Measurements from ENCODE around the gene VDAC2. TPM values are rescaled to one million over a fixed set of nuclear protein-coding genes. Genes with fewer than 3 reads are reported as not detected.

VDAC2 gene
- total RNA-seq, 3 donors from 2014 or later: 265 to 296 (median 284) TPM

- no peaks in the 10 kb centered on the region for H3K9me3 ChIP-seq
- peaks cover 28% of the 10 kb centered on the region for H3K4me1 ChIP-seq (ENCODE audit: low read depth)
- H3K4me3 ChIP-seq: no peak overlapping the region
- intact Hi-C loops (cut with DNase I, micrococcal nuclease): no loop called here
- no peak for DNase-seq
- TF ChIP-seq, protein P1, sequence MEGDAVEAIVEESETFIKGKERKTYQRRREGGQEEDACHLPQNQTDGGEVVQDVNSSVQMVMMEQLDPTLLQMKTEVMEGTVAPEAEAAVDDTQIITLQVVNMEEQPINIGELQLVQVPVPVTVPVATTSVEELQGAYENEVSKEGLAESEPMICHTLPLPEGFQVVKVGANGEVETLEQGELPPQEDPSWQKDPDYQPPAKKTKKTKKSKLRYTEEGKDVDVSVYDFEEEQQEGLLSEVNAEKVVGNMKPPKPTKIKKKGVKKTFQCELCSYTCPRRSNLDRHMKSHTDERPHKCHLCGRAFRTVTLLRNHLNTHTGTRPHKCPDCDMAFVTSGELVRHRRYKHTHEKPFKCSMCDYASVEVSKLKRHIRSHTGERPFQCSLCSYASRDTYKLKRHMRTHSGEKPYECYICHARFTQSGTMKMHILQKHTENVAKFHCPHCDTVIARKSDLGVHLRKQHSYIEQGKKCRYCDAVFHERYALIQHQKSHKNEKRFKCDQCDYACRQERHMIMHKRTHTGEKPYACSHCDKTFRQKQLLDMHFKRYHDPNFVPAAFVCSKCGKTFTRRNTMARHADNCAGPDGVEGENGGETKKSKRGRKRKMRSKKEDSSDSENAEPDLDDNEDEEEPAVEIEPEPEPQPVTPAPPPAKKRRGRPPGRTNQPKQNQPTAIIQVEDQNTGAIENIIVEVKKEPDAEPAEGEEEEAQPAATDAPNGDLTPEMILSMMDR (IDR thresholded peaks at IDR 0.05): no peak
- H3K36me3 ChIP-seq (ENCODE audit: low read depth): no peaks in the 10 kb centered on the region
- no peak for ATAC-seq
These were observed 37.2 kb downstream of the VDAC2 start for GRCh38 chr10:75247797-75248196.

DNA sequence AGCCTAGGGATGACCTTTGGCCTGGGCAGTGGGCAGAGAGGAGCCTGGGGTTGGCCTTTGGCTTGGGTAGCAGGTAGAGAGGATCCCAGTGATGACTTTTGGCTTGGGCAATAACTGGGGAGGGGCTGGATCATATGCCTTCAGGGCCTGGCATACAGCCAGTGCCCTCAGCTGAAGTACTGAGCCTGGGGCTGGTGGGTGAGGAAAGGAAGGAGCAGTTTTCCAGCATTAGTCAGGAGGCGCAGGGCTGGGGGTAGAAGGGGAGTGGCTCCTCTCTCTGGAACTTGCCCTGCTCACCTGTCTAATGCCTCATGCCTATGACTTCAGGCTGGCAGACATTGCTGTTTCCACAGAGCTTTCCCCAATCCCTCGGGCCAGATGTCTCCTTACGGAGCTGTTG lies 40.3 kb downstream of the VDAC2 start:
- TF ChIP-seq, protein P1 (IDR thresholded peaks at IDR 0.05): no peak
- DNase-seq (no peak), ATAC-seq (peak; percentile 55)
- Histone ChIP-seq H3K4me1 (ENCODE audit: low read depth) (peaks cover 1% of the 10 kb centered on the region), H3K4me3 (no peak overlapping the region), H3K9me3 (peaks cover 12% of the 10 kb centered on the region), H3K36me3 (ENCODE audit: low read depth) (no peaks in the 10 kb centered on the region)
- intact Hi-C loops (cut with DNase I, micrococcal nuclease): no loop called here

DNA sequence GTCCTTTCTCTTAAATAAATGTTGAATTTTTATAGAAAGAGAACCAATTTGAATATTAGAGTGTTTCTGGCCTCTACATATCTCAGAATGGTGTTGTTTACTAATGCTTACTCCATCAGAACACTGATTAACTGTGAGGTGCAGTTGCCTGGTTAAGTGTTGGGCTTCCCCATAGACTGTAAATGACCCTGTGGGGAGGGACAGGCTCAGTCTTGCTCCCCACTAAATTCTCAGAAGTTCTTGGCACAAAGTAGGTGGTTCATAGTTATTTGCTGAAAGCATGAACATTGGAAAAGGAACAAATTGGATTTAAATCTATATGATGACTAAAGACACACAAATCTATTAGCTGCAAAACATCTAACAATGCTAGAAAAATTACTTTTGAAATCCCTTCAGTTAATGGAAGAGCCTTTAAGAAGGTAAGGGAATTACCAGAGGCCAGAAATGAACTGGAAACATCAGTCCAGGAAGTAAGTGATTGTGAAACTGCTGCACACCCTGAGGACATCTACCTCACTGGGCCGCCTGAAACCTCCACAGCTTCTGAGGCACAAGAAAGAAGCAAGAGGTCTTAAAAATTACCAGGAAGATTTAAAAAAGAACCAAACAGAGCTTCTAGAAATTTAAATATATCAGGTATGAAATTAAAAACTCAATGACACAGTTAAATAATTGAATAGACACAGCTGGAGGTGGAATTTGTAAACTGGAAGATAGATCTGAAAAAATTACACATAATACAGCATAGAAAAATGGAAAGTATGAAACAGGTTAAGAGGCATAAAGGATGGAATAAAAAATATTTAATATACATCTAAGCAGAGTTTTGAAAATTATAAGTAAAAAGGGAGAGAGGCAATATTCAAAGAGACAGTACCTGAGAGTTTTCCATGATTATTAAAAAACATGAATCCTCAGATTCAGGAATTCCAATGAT lies 43.0 kb downstream of the VDAC2 start:
- Histone ChIP-seq H3K4me1 (ENCODE audit: low read depth) (no peaks in the 10 kb centered on the region), H3K36me3 (ENCODE audit: low read depth) (no peaks in the 10 kb centered on the region), H3K9me3 (peaks cover 12% of the 10 kb centered on the region), H3K4me3 (no peak overlapping the region)
- ATAC-seq: no peak
- intact Hi-C loops (cut with DNase I, micrococcal nuclease): no loop called here
- TF ChIP-seq, protein P1 (IDR thresholded peaks at IDR 0.05): no peak
- no peak for DNase-seq

DNA sequence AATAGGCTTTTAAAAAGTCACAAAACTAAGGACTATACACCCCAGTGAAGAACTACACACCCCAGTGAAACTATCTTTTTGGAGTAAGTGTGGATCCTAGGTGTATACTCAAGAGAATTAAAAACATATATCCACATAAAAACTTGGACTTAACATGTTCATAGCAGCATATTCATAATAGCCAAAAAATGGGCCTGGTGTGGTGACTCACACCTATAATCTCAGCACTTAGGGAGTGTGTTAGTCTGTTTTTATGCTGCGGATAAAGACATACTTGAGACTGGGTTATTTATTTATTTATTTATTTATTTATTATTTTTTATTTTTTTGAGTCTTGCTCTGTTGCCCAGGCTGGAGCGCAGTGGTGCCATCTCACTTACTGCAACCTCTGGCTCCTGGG lies 44.1 kb downstream of the VDAC2 start:
- ATAC-seq (no peak), DNase-seq (no peak)
- no peaks in the 10 kb centered on the region for H3K4me1 ChIP-seq (ENCODE audit: low read depth)
- H3K9me3 ChIP-seq: peaks cover 12% of the 10 kb centered on the region
- intact Hi-C loops (cut with DNase I, micrococcal nuclease): no loop called here
- no peaks in the 10 kb centered on the region for H3K36me3 ChIP-seq (ENCODE audit: low read depth)
- TF ChIP-seq, protein P1 (IDR thresholded peaks at IDR 0.05): no peak
- H3K4me3 ChIP-seq: no peak overlapping the region

DNA sequence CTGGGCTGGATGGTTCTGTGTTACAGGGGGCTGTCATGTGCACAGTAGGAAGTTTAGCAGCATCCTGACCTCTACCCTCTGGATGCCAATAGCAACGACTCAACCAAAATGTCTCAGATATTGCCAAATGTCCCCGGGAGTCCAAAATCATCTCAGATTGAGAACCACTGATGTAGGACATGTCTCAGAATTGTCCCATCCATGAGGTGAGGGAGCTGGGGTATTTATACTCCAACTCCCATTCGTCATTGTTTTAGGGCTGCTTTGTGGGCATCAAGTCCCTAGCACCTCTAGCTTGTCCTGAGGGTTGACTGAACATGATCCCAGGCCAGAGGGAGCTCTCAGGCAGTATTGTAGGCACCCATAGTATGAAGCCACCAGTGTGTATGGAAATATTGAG lies 50.4 kb downstream of the VDAC2 start:
- Histone ChIP-seq H3K4me3 (no peak overlapping the region), H3K36me3 (ENCODE audit: low read depth) (no peaks in the 10 kb centered on the region)
- intact Hi-C loops (cut with DNase I, micrococcal nuclease): no loop called here

More for the DNA sequence above, 50.4 kb downstream of the VDAC2 start:
- H3K4me1 ChIP-seq (ENCODE audit: low read depth): peaks cover 5% of the 10 kb centered on the region
- no peaks in the 10 kb centered on the region for H3K9me3 ChIP-seq
- DNase-seq (no peak), ATAC-seq (no peak)
- TF ChIP-seq, protein P1 (IDR thresholded peaks at IDR 0.05): no peak

Measured in mucosa of descending colon (tissue), 3 donors.